Myocyte (in vitro differentiated cells): ENCODE data around the gene LYVE1. TPM values are rescaled to one million over a fixed set of nuclear protein-coding genes. Genes with fewer than 3 reads are reported as not detected.
A peak's percentile ranks its signal among the peaks of the same experiment; 100 is the strongest.

Source experiments
- DNase-seq: peaks from one replicate; pipeline ENCODE4 v3.0.0-alpha.2; 2012; ENCODE audit warnings: low read depth
- total RNA-seq: library from RNA; depleted of rRNA; stranded (reverse); fragments of >200 nt; gene quantifications from 2 replicates; pipeline ENCODE4 v1.2.3, GENCODE V29; 2014

LYVE1 gene
- total RNA-seq, 1 donor from 2014 or later, result not detected

DNA sequence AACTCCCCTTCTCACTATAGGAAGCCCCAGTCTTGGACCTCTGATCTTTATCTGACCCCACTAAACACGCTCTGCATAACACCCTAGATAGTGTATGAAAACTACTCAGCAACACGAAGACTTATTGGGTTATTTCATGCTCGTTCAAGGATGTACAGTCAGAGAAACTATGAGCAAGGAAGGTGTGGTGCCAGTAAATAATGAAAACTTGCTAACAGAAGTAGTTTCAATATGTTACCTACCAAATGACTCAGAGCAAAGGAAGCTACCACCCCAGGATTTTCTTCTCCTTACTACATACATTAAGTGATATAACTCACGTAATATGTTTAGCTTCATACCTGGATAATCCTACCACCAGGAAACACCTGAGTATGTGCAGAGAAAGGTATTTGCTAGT is 25.9 kb upstream of the LYVE1 start:
- no peak for DNase-seq

DNA sequence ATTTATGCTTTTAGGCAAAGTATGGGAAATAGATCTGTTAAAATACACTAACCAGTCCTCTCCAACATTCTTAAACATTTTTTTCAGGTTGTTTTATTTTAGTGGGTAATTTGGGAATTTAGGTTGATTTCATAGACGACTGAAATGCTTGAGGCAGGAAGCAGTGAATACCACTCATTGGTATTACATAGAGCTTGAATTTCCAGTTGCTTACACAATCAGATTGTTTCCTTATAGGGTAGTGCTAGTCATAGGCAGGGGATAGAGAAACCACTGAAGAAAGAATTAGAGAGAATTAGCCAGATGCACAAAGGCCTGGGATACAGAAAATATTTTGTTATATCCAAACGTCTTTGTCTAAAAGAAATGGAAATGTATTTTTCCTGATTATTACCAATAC is 23.9 kb upstream of the LYVE1 start:
- peak; percentile 67 for DNase-seq

DNA sequence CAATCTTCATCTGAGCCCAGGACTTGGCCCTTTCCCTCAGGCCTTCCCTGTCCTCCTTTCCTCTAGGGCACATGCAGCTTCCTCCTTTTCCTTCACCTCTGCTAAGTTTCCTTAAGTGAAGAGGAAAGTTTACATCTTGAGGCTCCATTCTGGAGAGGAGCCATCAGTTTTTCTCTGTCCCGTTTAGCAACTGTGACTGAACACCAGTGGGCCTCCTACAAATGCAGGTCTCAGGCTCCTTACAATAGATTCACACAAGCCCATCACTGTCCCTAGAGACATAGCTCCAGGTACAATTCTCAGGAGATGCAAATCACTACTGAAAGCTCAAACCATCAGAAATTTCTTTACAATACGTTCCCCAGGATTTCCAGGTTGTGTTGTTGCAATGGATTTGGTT is 23.3 kb upstream of the LYVE1 start:
- DNase-seq, result no peak

GRCh38 chr11:10590218-10590915 is 21.9 kb upstream of the LYVE1 start:
- DNase-seq, result no peak

- no peak for DNase-seq
These were observed 20.4 kb upstream of the LYVE1 start for GRCh38 chr11:10588904-10589303.

DNA sequence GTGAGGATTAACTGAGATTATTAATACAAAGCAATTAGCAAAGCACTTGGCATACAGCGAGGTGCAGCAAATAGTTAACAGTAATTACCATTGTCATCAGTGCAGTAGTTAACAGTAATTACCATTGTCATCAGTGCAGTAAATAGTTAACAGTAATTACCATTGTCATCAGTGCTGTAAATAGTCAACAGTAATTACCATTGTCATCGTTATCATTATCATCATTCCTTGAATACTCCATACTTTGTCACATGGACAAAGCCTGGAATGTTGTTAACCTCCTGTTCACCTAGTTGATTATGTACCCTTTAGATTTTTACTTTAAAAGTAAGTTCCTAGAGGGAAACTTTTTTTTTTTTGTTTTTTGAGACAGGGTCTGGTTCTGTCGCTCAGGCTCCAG is 19.5 kb upstream of the LYVE1 start:
- DNase-seq, result no peak

DNA sequence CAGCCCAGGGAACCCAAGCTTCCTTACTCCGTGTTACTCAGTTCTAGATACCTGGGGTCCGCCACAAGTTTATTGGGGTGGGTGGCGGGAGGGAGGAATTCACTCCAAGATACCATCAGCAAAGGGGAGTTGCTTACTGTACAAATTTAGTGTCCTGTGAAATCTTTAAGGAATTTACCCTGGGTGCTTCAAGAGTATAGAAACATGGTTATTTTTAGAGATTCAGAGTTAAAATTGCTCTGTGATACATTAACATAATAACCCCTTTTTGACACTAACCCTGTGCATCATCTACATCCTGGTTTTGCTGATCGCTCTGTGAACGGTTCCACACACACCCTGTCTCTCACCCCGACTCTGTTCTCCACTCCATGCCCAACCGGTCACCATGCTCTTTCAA is 18.9 kb upstream of the LYVE1 start:
- DNase-seq, result no peak

DNA sequence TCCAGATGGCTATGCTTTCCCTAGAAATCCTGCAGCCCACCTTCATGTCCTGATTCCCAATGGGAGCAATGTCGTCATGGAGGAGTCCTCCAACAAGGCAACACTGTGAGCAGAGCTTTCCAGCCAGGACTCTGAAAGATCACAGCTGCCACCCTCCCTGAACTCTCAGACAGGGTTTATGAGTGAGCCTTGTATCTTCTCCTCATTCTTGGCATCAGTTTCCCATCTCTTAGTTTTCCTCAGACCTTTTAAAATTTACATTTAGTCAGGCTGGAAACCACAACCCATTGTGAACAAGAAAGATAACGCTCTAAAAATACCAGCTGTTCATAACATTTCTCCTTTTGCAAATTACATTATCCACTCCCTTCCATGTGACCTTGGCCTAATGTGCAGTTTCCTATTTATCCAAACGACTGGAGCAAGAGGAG is 15.6 kb upstream of the LYVE1 start:
- DNase-seq, result peak; percentile 70

DNA sequence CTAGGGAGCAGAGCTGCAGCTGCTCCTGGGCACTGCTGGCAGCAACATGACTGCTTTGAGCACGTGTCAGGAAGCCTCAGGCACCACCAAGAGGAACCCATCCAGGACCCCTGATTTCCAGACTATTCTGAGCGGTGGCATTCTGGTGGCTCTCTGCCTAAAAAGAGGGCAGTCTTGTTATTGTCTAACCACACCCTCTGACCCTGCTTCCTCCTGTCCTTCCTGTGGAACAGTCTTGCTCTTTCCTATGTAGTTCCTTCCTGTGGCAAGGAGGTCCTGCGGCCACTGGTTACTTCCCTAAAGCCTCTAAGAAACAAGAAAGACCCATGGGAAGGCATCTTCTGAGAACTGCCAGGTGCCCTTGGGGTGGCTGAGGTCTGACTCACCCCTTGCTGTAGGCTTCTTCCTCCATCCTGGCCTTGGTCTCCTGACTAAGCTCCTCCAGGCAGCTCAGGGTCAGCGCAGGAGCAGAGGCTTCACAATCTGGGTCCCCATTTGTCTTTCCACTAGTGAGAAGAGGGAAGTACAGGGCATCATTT is 13.1 kb upstream of the LYVE1 start:
- DNase-seq, result peak; percentile 87

DNA sequence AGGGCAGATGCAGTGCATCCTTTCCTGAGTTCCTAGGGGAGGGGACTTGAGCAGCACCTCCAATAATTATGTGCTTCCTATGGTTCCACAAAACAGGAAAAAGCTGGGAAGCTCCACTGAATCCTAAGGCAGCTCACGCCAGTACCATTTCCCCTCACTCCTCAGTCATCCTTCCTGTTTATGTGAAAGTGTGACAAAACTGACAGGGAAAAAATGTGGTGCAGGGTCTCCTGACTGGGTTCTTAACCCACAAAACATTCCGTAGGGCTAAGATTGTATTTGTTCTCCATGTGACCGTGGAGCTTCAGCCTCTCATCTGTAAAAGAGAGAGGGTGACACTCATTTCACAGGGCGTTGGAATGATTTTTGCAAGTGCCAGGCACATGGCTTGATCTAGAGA is 12.2 kb upstream of the LYVE1 start:
- DNase-seq, result no peak

DNA sequence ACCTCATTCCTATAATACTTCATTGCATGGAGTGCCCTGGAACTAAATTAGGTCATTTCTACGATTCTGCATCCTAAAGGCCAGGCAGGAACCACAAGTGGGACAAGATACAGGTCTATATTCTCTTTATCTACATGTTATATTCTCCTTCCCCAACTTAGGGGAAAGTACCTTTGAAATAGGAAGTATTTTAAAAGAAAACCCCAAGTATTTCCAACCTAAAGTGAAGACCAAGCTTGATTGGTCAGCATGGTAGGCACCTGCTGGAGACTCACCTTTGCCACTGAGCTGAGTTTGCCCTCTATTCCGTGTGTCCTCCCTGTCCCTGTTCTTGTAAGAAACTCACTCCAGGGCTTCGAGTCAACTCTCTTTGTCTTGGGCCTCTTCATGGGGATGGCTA is 11.2 kb upstream of the LYVE1 start:
- no peak for DNase-seq

DNA sequence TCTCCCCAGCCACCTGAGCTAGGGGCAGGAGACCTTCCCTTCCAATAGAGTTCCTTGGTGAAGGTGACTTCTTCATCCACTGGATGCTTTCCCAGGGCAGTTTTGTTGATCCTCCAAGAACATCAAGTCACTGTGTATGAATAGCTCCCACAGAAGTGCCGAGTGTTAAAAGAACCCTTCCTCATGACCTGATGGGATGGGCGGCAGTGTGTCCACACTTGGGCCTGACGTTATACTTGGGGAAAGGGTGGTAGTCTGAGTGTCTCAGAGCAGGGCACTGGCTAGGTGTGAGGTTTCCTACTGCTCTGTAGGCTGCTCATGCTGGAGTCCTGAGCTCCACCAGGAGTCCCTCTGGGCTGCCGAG is 7.6 kb upstream of the LYVE1 start:
- no peak for DNase-seq

GRCh38 chr11:10575346-10576034 is 7.0 kb upstream of the LYVE1 start:
- peak; percentile 61 for DNase-seq

- no peak for DNase-seq
These were observed 5.1 kb upstream of the LYVE1 start for GRCh38 chr11:10573556-10573955.

DNA sequence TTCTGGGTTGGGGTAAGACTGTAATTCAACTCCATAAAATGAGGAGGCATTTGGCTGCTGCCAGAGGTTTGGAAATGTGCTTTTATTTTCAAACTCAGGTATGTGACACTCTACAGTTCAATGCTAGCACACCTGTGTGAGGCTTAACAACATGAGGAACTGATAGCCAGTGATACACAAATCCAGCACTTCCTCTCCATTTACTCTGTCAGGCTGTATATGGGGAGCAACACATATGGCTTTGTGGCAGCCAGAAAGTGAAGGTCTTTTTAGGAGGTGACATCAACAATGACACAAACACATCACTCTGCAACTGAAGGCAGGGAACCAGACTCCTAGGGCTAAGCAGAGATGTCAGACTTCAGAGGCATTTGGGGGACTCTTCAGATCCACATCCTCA is 4.6 kb upstream of the LYVE1 start:
- no peak for DNase-seq

GRCh38 chr11:10572533-10572932 is 4.1 kb upstream of the LYVE1 start:
- DNase-seq, result no peak

GRCh38 chr11:10567446-10567845 is 1.0 kb downstream of the LYVE1 start:
- DNase-seq, result no peak

DNA sequence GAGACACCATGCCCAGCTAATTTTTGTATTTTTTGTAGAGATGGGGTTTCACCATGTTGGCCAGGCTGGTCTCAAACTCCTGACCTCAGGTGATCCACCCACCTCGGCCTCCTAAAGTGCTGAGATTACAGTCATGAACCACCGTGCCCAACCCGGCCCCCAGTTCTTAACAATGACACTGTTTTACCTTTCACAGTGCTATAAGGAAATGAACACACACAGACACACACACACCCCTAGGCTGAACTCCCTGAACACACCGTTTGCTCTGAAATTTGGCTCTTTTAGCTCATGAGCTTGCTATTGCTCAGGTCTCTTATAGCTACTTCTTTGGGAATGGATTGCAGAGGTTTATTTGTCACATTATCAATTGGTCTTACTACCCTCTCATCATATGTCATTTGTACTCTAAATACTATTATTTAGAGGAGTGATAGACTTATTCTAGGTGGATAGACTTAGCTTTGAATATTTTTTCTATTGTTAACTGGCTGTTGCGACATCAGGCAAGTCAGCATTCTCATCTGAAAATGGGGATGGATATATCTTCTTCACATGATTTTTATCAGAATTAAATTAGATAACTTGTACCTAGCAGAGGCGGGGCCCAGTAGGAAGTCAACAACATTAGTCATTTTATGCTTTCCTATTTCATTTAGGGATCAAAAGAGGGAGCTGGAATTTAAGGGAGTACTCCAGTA is 2.1 kb downstream of the LYVE1 start:
- no peak for DNase-seq

- DNase-seq, result no peak
These were observed 3.0 kb downstream of the LYVE1 start for GRCh38 chr11:10565493-10565892.

DNA sequence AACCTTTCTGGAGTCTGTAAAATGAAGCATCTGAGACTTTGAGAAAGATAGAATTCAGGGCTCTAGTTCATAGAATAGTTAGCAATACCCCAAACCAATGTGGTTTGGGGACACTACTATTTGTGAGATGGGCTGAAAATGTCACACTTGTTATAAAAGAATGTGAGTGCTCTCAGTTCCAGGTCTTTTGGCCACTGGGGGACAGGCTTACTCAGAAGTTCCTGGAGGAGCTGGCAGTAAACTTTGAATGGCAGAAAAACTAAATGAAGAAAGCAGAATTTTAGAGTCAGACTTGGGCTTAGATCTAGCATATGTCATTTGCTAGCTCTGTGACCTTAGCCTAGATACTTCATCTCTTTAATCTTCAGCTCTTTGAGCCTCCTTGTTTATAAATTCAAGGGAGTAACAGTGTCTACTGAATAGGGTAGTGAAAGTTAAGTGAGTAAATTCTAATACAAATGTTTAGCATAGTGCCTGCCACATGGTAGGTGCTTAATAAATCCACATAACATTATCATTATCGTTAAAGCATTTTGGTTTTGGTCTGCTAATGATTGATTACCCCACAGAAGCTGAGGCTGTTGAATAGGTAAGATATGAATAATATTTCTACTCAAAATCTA is 3.7 kb downstream of the LYVE1 start:
- peak; percentile 40 for DNase-seq

DNA sequence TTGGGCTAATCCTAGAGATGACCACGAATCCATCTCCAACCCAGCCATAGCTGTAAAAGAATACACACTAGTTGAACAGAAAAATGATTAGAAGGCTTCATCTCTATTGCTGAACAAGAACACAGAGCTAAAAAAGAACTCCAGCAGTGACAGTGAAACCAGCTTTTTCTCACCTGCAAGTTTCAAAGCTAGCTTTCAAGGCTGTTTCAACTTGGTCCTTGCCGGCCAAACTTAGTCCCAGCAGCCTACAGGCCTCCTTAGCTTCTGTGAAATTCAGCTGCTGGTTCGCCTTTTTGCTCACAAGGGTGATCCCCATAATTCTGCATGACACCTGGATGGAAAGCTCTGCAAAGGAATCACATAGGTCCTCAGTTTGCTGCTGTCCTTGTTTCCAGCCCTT is 4.4 kb downstream of the LYVE1 start:
- no peak for DNase-seq

DNA sequence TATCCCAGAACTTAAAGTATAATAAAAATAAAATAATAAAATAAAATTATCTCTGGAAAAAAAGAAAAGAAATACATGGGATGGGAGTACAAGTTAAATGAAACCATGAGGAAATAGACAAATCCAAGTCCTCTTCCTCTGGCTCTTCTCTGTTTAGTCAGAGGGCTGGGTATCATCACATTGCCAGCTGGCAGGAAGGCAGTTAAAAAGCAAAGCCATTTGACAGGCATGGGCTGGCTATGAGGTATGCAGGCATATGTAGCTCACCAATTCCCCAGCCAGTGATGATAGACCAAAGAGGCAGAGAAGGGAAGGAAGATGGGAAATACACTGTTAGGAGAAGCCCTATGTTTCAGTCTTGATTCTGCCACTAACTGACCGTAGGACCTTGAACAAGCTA is 6.5 kb downstream of the LYVE1 start:
- no peak for DNase-seq
